ENCODE results near the gene MAP3K14.

Gene MAP3K14

GRCh38 chr17:45325810-45326209 is 9.0 kb upstream of the MAP3K14 start:
- Histone ChIP-seq H3K9me3 (ENCODE audit: control insufficient read depth, insufficient read depth, low read length) (no peaks in the 10 kb centered on the region), H3K4me1 (ENCODE audit: control insufficient read depth, low read length) (0 out of 2 replicates have a peak, but pooled peaks cover 3% of the 10 kb centered on the region), H3K4me3 (ENCODE audit: low read length) (no peak overlapping the region), H3F3A (ENCODE audit: control insufficient read depth, insufficient read depth) (no peaks in the 10 kb centered on the region), H4K20me1 (ENCODE audit: control insufficient read depth, insufficient read depth, low read depth, low read length) (no peaks in the 10 kb centered on the region), H3K27me3 (ENCODE audit: control insufficient read depth, low read length) (peaks cover 27% of the 10 kb centered on the region), H3K79me2 (ENCODE audit: control insufficient read depth, low read length) (no peaks in the 10 kb centered on the region), H3K4me2 (ENCODE audit: low read length) (no peak overlapping the region), H3K9me2 (replicated peaks; ENCODE audit: control insufficient read depth, low read length) (no peaks in the 10 kb centered on the region), H3K27ac (ENCODE audit: low read depth, low read length) (no peak overlapping the region), H3K36me3 (ENCODE audit: control insufficient read depth, low read length) (no peaks in the 10 kb centered on the region)
- TF ChIP-seq CTCF (IDR thresholded peaks at IDR 0.05; ENCODE audit: low read depth, low read length, poor library complexity, severe bottlenecking) (no peak), EZH2phosphoT487 (IDR thresholded peaks at IDR 0.05; ENCODE audit: borderline replicate concordance, low read length) (no peak)

GRCh38 chr17:45324336-45324735 is 7.5 kb upstream of the MAP3K14 start:
- no peak overlapping the region for H3K4me2 ChIP-seq (ENCODE audit: low read length)
- TF ChIP-seq EZH2phosphoT487 (IDR thresholded peaks at IDR 0.05; ENCODE audit: borderline replicate concordance, low read length): no peak
- TF ChIP-seq CTCF (IDR thresholded peaks at IDR 0.05; ENCODE audit: low read depth, low read length, poor library complexity, severe bottlenecking): no peak
- 0 out of 2 replicates have a peak, but pooled peaks cover 1% of the 10 kb centered on the region for H3K4me1 ChIP-seq (ENCODE audit: control insufficient read depth, low read length)
- no peaks in the 10 kb centered on the region for H3K36me3 ChIP-seq (ENCODE audit: control insufficient read depth, low read length)
- no peaks in the 10 kb centered on the region for H3F3A ChIP-seq (ENCODE audit: control insufficient read depth, insufficient read depth)
- H3K4me3 ChIP-seq (ENCODE audit: low read length): no peak overlapping the region
- no peaks in the 10 kb centered on the region for H3K9me2 ChIP-seq (replicated peaks; ENCODE audit: control insufficient read depth, low read length)
- no peaks in the 10 kb centered on the region for H4K20me1 ChIP-seq (ENCODE audit: control insufficient read depth, insufficient read depth, low read depth, low read length)
- H3K27me3 ChIP-seq (ENCODE audit: control insufficient read depth, low read length): peaks cover 22% of the 10 kb centered on the region
- H3K27ac ChIP-seq (ENCODE audit: low read depth, low read length): no peak overlapping the region
- H3K79me2 ChIP-seq (ENCODE audit: control insufficient read depth, low read length): no peaks in the 10 kb centered on the region
- no peaks in the 10 kb centered on the region for H3K9me3 ChIP-seq (ENCODE audit: control insufficient read depth, insufficient read depth, low read length)

GRCh38 chr17:45322168-45322567 is 5.3 kb upstream of the MAP3K14 start:
- no peak overlapping the region for H3K4me3 ChIP-seq (ENCODE audit: low read length)
- no peak overlapping the region for H3K4me2 ChIP-seq (ENCODE audit: low read length)
- peaks cover 13% of the 10 kb centered on the region for H3K4me1 ChIP-seq (ENCODE audit: control insufficient read depth, low read length)
- H3K9me2 ChIP-seq (replicated peaks; ENCODE audit: control insufficient read depth, low read length): no peaks in the 10 kb centered on the region
- H3K27ac ChIP-seq (ENCODE audit: low read depth, low read length): no peak overlapping the region
- H3K36me3 ChIP-seq (ENCODE audit: control insufficient read depth, low read length): no peaks in the 10 kb centered on the region
- TF ChIP-seq CTCF (IDR thresholded peaks at IDR 0.05; ENCODE audit: low read depth, low read length, poor library complexity, severe bottlenecking) (no peak), EZH2phosphoT487 (IDR thresholded peaks at IDR 0.05; ENCODE audit: borderline replicate concordance, low read length) (no peak)
- no peaks in the 10 kb centered on the region for H3F3A ChIP-seq (ENCODE audit: control insufficient read depth, insufficient read depth)
- H4K20me1 ChIP-seq (ENCODE audit: control insufficient read depth, insufficient read depth, low read depth, low read length): no peaks in the 10 kb centered on the region
- H3K9me3 ChIP-seq (ENCODE audit: control insufficient read depth, insufficient read depth, low read length): no peaks in the 10 kb centered on the region
- H3K79me2 ChIP-seq (ENCODE audit: control insufficient read depth, low read length): no peaks in the 10 kb centered on the region
- peaks cover 18% of the 10 kb centered on the region for H3K27me3 ChIP-seq (ENCODE audit: control insufficient read depth, low read length)

All from DOHH2 (cell line).